HEK293 (cell line): ENCODE results near the gene PHYHD1.

ENCODE experiments used
- CTCF ChIA-PET: fragments of 350-600 bp; formaldehyde crosslinking; extraction: SDS; loops from one replicate; lab custom pipeline; 2021; ENCODE audit warnings: antibody characterized with exemption; lab: Yijun Ruan, JAX
- POLR2A ChIA-PET: fragments of 300-600 bp; formaldehyde crosslinking; extraction: SDS; loops from one replicate; lab custom pipeline; 2020; ENCODE audit warnings: antibody characterized with exemption, inconsistent platforms; lab: Yijun Ruan, JAX
- H3K27ac ChIP-seq: fragments of 200-500 bp; sonication (Bioruptor generic); 2 replicates; pipeline ENCODE4 v1.5.1; 2014; ENCODE audit warnings: low read depth, low read length, control low read depth, inconsistent platforms; ENCODE audit errors: extremely low read depth
- H3K36me3 ChIP-seq, 2 experiments: fragments of 200-500 bp in 1 of 2; sonication (Bioruptor generic) in 1 of 2; 1 replicate in 1 of 2; 2 replicates in 1 of 2; pipeline ENCODE4 v1.5.1; 2014 to 2017; ENCODE audit warnings: inconsistent platforms in 2 of 2, low read length in 2 of 2; ENCODE audit not compliant: control insufficient read depth in 2 of 2, insufficient read depth in 1 of 2
- H3K4me1 ChIP-seq: fragments of 200-500 bp; sonication (Bioruptor generic); 2 replicates; pipeline ENCODE4 v1.5.1; 2014; ENCODE audit warnings: mild to moderate bottlenecking, low read length, inconsistent platforms; ENCODE audit not compliant: control insufficient read depth, insufficient read depth
- H3K4me3 ChIP-seq: 2 replicates; pipeline ENCODE4 v1.5.1; 2011; ENCODE audit warnings: low read depth, mild to moderate bottlenecking, control low read depth, low read length, moderate library complexity
- H3K9me3 ChIP-seq: fragments of 200-500 bp; sonication (Bioruptor generic); 2 replicates; pipeline ENCODE4 v1.5.1; 2014; ENCODE audit warnings: low read depth, low read length, inconsistent platforms; ENCODE audit not compliant: control insufficient read depth, insufficient read depth
- EGR2 ChIP-seq: fragments of 450-650 bp; formaldehyde crosslinking; IDR thresholded peaks from 2 replicates; pipeline ENCODE4 v1.5.1; 2016; ENCODE audit warnings: low read depth, missing biosample characterization, missing genetic modification characterization
- GLIS1 ChIP-seq: fragments of 450-650 bp; formaldehyde crosslinking; IDR thresholded peaks from 2 replicates; pipeline ENCODE4 v1.5.1; 2016; ENCODE audit warnings: missing biosample characterization, missing genetic modification characterization
- KLF1 ChIP-seq: fragments of 450-650 bp; formaldehyde crosslinking; IDR thresholded peaks from 2 replicates; pipeline ENCODE4 v1.5.1; 2016; ENCODE audit warnings: missing biosample characterization, missing genetic modification characterization
- SP7 ChIP-seq: fragments of 450-650 bp; formaldehyde crosslinking; IDR thresholded peaks from 2 replicates; pipeline ENCODE4 v1.5.1; 2016; ENCODE audit warnings: missing biosample characterization, missing genetic modification characterization
- ZBTB17 ChIP-seq: fragments of 450-650 bp; formaldehyde crosslinking; IDR thresholded peaks from 2 replicates; pipeline ENCODE4 v1.5.1; 2016; ENCODE audit warnings: missing biosample characterization, missing genetic modification characterization
- ZBTB48 ChIP-seq: fragments of 450-650 bp; formaldehyde crosslinking; IDR thresholded peaks from 2 replicates; pipeline ENCODE4 v1.5.1; 2016; ENCODE audit warnings: missing biosample characterization, missing genetic modification characterization
- ZFHX2 ChIP-seq: fragments of 450-650 bp; formaldehyde crosslinking; conservative IDR thresholded peaks from 2 replicates; pipeline ENCODE4 v1.5.1; 2016; ENCODE audit warnings: missing biosample characterization, missing genetic modification characterization
- ZNF175 ChIP-seq: fragments of 450-650 bp; formaldehyde crosslinking; IDR thresholded peaks from 2 replicates; pipeline ENCODE4 v1.5.1; 2016; ENCODE audit warnings: missing biosample characterization, missing genetic modification characterization
- ZNF202 ChIP-seq: fragments of 450-650 bp; formaldehyde crosslinking; IDR thresholded peaks from 2 replicates; pipeline ENCODE4 v1.5.1; 2016; ENCODE audit warnings: missing biosample characterization, missing genetic modification characterization, borderline replicate concordance
- ZNF23 ChIP-seq: fragments of 450-650 bp; formaldehyde crosslinking; IDR thresholded peaks from 2 replicates; pipeline ENCODE4 v1.5.1; 2016; ENCODE audit warnings: missing biosample characterization, missing genetic modification characterization, borderline replicate concordance
- ZNF416 ChIP-seq: fragments of 450-650 bp; formaldehyde crosslinking; IDR thresholded peaks from 2 replicates; pipeline ENCODE4 v1.5.1; 2016; ENCODE audit warnings: missing biosample characterization, missing genetic modification characterization
- ZNF558 ChIP-seq: fragments of 450-650 bp; formaldehyde crosslinking; IDR thresholded peaks from 2 replicates; pipeline ENCODE4 v1.5.1; 2016; ENCODE audit warnings: missing biosample characterization, missing genetic modification characterization
- ZNF560 ChIP-seq: fragments of 450-650 bp; formaldehyde crosslinking; IDR thresholded peaks from 2 replicates; pipeline ENCODE4 v1.5.1; 2017; ENCODE audit warnings: missing biosample characterization, missing genetic modification characterization, borderline replicate concordance
- ZNF658 ChIP-seq: fragments of 450-650 bp; formaldehyde crosslinking; IDR thresholded peaks from 2 replicates; pipeline ENCODE4; 2016; ENCODE audit warnings: missing biosample characterization, missing genetic modification characterization
- ZNF701 ChIP-seq: fragments of 450-650 bp; formaldehyde crosslinking; IDR thresholded peaks from 2 replicates; pipeline ENCODE4 v1.5.1; 2016; ENCODE audit warnings: missing biosample characterization, missing genetic modification characterization
- ZNF707 ChIP-seq: fragments of 450-650 bp; formaldehyde crosslinking; IDR thresholded peaks from 2 replicates; pipeline ENCODE4 v1.5.1; 2016; ENCODE audit warnings: missing biosample characterization, missing genetic modification characterization
- ZNF776 ChIP-seq: fragments of 450-650 bp; formaldehyde crosslinking; IDR thresholded peaks from 2 replicates; pipeline ENCODE4 v1.5.0; 2017; ENCODE audit warnings: missing biosample characterization, missing genetic modification characterization, borderline replicate concordance
- ZNF843 ChIP-seq: fragments of 450-650 bp; formaldehyde crosslinking; IDR thresholded peaks from 2 replicates; pipeline ENCODE4 v1.5.1; 2016; ENCODE audit warnings: missing biosample characterization, missing genetic modification characterization
- TF ChIP-seq, protein P1 (sequence below): fragments of 450-650 bp; formaldehyde crosslinking; IDR thresholded peaks from 2 replicates; pipeline ENCODE4 v1.5.0; 2017; ENCODE audit warnings: missing biosample characterization, missing genetic modification characterization, borderline replicate concordance
- TF ChIP-seq, protein P2 (sequence below): fragments of 450-650 bp; formaldehyde crosslinking; IDR thresholded peaks from 2 replicates; pipeline ENCODE4 v1.5.1; 2017; ENCODE audit warnings: missing biosample characterization, mild to moderate bottlenecking, missing genetic modification characterization, moderate library complexity
- TF ChIP-seq, protein P3 (sequence below): fragments of 450-650 bp; formaldehyde crosslinking; IDR thresholded peaks from 2 replicates; pipeline ENCODE4 v1.5.1; 2016; ENCODE audit warnings: missing biosample characterization, missing genetic modification characterization
- TF ChIP-seq, protein P4 (sequence below): fragments of 450-650 bp; formaldehyde crosslinking; IDR thresholded peaks from 2 replicates; pipeline ENCODE4 v1.5.1; 2017; ENCODE audit warnings: missing biosample characterization, missing genetic modification characterization

PHYHD1 gene

DNA sequence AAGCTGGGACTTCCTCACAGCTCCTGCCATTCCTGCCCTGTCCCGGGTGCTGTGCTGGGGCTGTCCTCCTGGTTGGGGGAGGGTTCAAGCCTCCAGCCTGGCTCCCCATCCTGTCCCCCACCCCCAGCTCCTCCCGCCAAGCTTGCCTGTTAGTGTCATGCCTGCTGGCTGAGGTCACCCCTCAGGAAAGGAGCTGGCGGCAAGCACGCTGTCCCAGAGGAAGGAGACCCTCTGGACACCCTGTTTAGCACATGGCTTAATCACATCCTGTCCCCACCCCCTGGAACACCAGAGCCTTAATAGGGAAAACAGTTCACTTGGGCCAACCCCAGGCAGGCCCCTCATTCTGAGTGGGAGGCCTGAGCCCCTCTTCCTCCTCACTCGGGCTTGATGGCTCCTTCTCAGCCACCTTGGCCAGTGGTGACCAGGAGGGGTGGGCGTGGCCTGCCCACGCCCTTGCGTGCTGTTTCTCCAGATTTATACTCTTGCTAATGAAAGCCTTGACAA lies 9.2 kb upstream of the PHYHD1 start (continued):
- TF ChIP-seq, protein P1, sequence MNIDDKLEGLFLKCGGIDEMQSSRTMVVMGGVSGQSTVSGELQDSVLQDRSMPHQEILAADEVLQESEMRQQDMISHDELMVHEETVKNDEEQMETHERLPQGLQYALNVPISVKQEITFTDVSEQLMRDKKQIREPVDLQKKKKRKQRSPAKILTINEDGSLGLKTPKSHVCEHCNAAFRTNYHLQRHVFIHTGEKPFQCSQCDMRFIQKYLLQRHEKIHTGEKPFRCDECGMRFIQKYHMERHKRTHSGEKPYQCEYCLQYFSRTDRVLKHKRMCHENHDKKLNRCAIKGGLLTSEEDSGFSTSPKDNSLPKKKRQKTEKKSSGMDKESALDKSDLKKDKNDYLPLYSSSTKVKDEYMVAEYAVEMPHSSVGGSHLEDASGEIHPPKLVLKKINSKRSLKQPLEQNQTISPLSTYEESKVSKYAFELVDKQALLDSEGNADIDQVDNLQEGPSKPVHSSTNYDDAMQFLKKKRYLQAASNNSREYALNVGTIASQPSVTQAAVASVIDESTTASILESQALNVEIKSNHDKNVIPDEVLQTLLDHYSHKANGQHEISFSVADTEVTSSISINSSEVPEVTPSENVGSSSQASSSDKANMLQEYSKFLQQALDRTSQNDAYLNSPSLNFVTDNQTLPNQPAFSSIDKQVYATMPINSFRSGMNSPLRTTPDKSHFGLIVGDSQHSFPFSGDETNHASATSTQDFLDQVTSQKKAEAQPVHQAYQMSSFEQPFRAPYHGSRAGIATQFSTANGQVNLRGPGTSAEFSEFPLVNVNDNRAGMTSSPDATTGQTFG (tag by site-specific recombination), result no peak
- TF ChIP-seq ZBTB17 (tag by site-specific recombination) (no peak), SP7 (peak; percentile 72; the same call in 1 of the 2 replicates), ZNF202 (tag by site-specific recombination) (no peak), ZNF843 (tag by site-specific recombination) (no peak), ZNF701 (tag by site-specific recombination) (no peak), ZNF23 (tag by site-specific recombination) (no peak), ZNF175 (no peak), ZNF558 (tag by site-specific recombination) (no peak), ZNF560 (tag by site-specific recombination) (no peak), ZNF776 (no peak), ZNF416 (tag by site-specific recombination) (no peak), KLF1 (tag by site-specific recombination) (peak; percentile 70), ZNF707 (tag by site-specific recombination) (no peak), ZNF658 (tag by site-specific recombination) (no peak)
- TF ChIP-seq, protein P2, sequence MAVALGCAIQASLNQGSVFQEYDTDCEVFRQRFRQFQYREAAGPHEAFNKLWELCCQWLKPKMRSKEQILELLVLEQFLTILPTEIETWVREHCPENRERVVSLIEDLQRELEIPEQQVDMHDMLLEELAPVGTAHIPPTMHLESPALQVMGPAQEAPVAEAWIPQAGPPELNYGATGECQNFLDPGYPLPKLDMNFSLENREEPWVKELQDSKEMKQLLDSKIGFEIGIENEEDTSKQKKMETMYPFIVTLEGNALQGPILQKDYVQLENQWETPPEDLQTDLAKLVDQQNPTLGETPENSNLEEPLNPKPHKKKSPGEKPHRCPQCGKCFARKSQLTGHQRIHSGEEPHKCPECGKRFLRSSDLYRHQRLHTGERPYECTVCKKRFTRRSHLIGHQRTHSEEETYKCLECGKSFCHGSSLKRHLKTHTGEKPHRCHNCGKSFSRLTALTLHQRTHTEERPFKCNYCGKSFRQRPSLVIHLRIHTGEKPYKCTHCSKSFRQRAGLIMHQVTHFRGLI (tag by site-specific recombination), result no peak

DNA sequence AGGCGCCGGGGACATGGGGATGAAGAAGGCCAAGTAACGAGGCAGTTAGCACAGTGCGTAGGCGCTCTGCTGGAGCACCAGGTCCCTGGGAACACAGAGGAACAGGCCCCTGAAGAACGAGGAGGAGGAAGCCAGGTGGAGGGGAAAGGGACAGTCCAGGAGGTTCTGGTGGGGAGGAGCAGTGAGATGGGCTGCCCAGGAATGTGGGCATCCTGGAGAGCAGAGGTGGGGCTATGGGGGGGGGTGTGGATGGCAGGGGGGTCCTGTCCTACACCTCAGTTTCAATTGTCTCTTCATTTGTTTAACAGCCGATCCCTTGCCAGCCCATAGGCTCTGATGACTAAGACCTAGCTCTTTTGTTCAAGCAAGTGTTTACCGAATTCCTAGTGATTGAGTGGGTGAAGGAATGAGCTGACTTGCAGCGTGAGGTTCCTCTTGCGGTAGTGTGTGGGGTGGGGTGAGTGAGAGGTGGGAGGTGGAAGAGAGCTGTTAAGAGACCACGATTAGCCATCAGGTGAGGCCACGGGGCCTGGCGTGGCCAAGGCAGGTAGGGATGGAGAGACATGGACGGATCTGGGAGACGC lies 8.4 kb upstream of the PHYHD1 start:
- no peaks in the 10 kb centered on the region for H3K9me3 ChIP-seq
- H3K4me1 ChIP-seq, result no peaks in the 10 kb centered on the region
- H3K27ac ChIP-seq, result no peak overlapping the region
- TF ChIP-seq, protein P3, sequence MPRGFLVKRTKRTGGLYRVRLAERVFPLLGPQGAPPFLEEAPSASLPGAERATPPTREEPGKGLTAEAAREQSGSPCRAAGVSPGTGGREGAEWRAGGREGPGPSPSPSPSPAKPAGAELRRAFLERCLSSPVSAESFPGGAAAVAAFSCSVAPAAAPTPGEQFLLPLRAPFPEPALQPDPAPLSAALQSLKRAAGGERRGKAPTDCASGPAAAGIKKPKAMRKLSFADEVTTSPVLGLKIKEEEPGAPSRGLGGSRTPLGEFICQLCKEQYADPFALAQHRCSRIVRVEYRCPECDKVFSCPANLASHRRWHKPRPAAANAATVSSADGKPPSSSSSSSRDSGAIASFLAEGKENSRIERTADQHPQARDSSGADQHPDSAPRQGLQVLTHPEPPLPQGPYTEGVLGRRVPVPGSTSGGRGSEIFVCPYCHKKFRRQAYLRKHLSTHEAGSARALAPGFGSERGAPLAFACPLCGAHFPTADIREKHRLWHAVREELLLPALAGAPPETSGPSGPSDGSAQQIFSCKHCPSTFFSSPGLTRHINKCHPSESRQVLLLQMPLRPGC (tag by site-specific recombination), result peak; percentile 70
- TF ChIP-seq ZBTB48, result 0 out of 2 replicates have a peak, but pooled peaks have one; percentile 37
- peak; percentile 98 for TF ChIP-seq ZFHX2 (tag by site-specific recombination)
- 0 out of 2 replicates have a peak, but pooled peaks have one; percentile 9 for TF ChIP-seq GLIS1 (tag by site-specific recombination)
- TF ChIP-seq, protein P4, sequence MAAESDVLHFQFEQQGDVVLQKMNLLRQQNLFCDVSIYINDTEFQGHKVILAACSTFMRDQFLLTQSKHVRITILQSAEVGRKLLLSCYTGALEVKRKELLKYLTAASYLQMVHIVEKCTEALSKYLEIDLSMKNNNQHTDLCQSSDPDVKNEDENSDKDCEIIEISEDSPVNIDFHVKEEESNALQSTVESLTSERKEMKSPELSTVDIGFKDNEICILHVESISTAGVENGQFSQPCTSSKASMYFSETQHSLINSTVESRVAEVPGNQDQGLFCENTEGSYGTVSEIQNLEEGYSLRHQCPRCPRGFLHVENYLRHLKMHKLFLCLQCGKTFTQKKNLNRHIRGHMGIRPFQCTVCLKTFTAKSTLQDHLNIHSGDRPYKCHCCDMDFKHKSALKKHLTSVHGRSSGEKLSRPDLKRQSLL, result no peak
- TF ChIP-seq EGR2 (tag by site-specific recombination), result peak; percentile 98
- POLR2A ChIA-PET, result interaction anchor here (1.1 kb wide), 1 partner anchor 9 kb away, joined by 4 read pairs; no protein-coding TSS in a partner anchor
- peaks cover 0 to 61% of the 10 kb centered on the region in 2 experiments; a peak in 1 of 3 replicates for H3K36me3 ChIP-seq
- no peak overlapping the region for H3K4me3 ChIP-seq
- CTCF ChIA-PET, result interaction anchor here (0.7 kb wide), 1 partner anchor 16 kb away, joined by 6 read pairs; no protein-coding TSS in a partner anchor
